AG08396 (cell line): ENCODE data around the gene RDH13.
"Not testable (repeated sequence)": the region's sequence is repeated elsewhere in the genome, so short reads cannot be mapped to it uniquely, and the experiment has no call there.

Source experiments
- DNase-seq: peaks from one replicate; pipeline ENCODE4 v3.0.0; 2012; ENCODE audit warnings: low spot score, mixed read lengths

Gene RDH13

GRCh38 chr19:55062735-55063491 lies at the start of gene RDH13:
Gene RDH13, minus strand, starts transcription at chr19:55063148. Its CDS starts 116 bp downstream, at chr19:55063032.
- DNase-seq = peak; percentile 98

GRCh38 chr19:55112246-55112776 lies 49.4 kb upstream of the RDH13 start:
- no peak for DNase-seq

GRCh38 chr19:55111238-55111831 lies 48.4 kb upstream of the RDH13 start:
- no peak for DNase-seq

GRCh38 chr19:55109527-55110291 lies 46.8 kb upstream of the RDH13 start:
- DNase-seq = no peak

- not testable (repeated sequence) for DNase-seq
Observed at GRCh38 chr19:55107252-55107651, 44.3 kb upstream of the RDH13 start.

- no peak for DNase-seq
Observed at GRCh38 chr19:55106591-55106990, 43.6 kb upstream of the RDH13 start.

- no peak for DNase-seq
Observed at GRCh38 chr19:55105237-55105636, 42.3 kb upstream of the RDH13 start.

- no peak for DNase-seq
Observed at GRCh38 chr19:55103190-55103589, 40.2 kb upstream of the RDH13 start.

- no peak for DNase-seq
Observed at GRCh38 chr19:55101261-55101660, 38.3 kb upstream of the RDH13 start.

GRCh38 chr19:55099557-55100506 lies 36.9 kb upstream of the RDH13 start:
- DNase-seq = no peak

GRCh38 chr19:55098716-55099556 lies 36.0 kb upstream of the RDH13 start:
- DNase-seq = peak; percentile 7

- peak; percentile 10 for DNase-seq
Observed at GRCh38 chr19:55097864-55098715, 35.1 kb upstream of the RDH13 start.

GRCh38 chr19:55096061-55096701 lies 33.2 kb upstream of the RDH13 start:
- DNase-seq = no peak

GRCh38 chr19:55095260-55096060 lies 32.5 kb upstream of the RDH13 start:
- no peak for DNase-seq

- no peak for DNase-seq
Observed at GRCh38 chr19:55094456-55095259, 31.7 kb upstream of the RDH13 start.

GRCh38 chr19:55092423-55093318 lies 29.7 kb upstream of the RDH13 start:
- DNase-seq = no peak
